ENCODE data around the gene DIPK1A.

The DIPK1A gene

GRCh38 chr1:92956254-92957029 lies 4.8 kb downstream of the DIPK1A start:
- Histone ChIP-seq H3K27me3 (peaks cover 54% of the 10 kb centered on the region), H3K9me3 (no peaks in the 10 kb centered on the region), H3K27ac (no peak overlapping the region), H3K4me3 (ENCODE audit: low read depth in 1 of 2, low read length in 1 of 2) (no peak overlapping the region), H3K36me3 (no peaks in the 10 kb centered on the region), H3K4me1 (ENCODE audit: control insufficient read depth in 1 of 2, insufficient read depth in 1 of 2, low read depth in 1 of 2, low read length in 1 of 2) (peaks cover 7 to 8% of the 10 kb centered on the region in 2 experiments)
- TF ChIP-seq CTCF (IDR thresholded peaks at IDR 0.05) = no peak

GRCh38 chr1:92953491-92953890 lies 7.8 kb downstream of the DIPK1A start:
- H3K27ac ChIP-seq = no peak overlapping the region
- H3K27me3 ChIP-seq = peaks cover 25% of the 10 kb centered on the region
- no peaks in the 10 kb centered on the region for H3K9me3 ChIP-seq
- H3K4me3 ChIP-seq (ENCODE audit: low read depth in 1 of 2, low read length in 1 of 2) = no peak overlapping the region
- no peaks in the 10 kb centered on the region for H3K36me3 ChIP-seq
- no peaks in the 10 kb centered on the region for H3K4me1 ChIP-seq (ENCODE audit: control insufficient read depth in 1 of 2, insufficient read depth in 1 of 2, low read depth in 1 of 2, low read length in 1 of 2)
- TF ChIP-seq CTCF (IDR thresholded peaks at IDR 0.05) = no peak

- H3K27ac ChIP-seq = no peak overlapping the region
- no peak overlapping the region for H3K4me3 ChIP-seq (ENCODE audit: low read depth in 1 of 2, low read length in 1 of 2)
- H3K36me3 ChIP-seq = no peaks in the 10 kb centered on the region
- H3K9me3 ChIP-seq = no peaks in the 10 kb centered on the region
- no peaks in the 10 kb centered on the region for H3K4me1 ChIP-seq (ENCODE audit: control insufficient read depth in 1 of 2, insufficient read depth in 1 of 2, low read depth in 1 of 2, low read length in 1 of 2)
- TF ChIP-seq CTCF (IDR thresholded peaks at IDR 0.05) = no peak
- peaks cover 17% of the 10 kb centered on the region for H3K27me3 ChIP-seq
These were observed 8.5 kb downstream of the DIPK1A start for GRCh38 chr1:92952714-92953113.

- Histone ChIP-seq H3K4me1 (ENCODE audit: control insufficient read depth in 1 of 2, insufficient read depth in 1 of 2, low read depth in 1 of 2, low read length in 1 of 2) (no peaks in the 10 kb centered on the region), H3K9me3 (no peaks in the 10 kb centered on the region), H3K36me3 (no peaks in the 10 kb centered on the region), H3K27me3 (peaks cover 2% of the 10 kb centered on the region), H3K27ac (no peak overlapping the region), H3K4me3 (ENCODE audit: low read depth in 1 of 2, low read length in 1 of 2) (no peak overlapping the region)
- no peak for TF ChIP-seq CTCF (IDR thresholded peaks at IDR 0.05)
These were observed 10.1 kb downstream of the DIPK1A start for GRCh38 chr1:92951141-92951582.

GRCh38 chr1:92949937-92950817 lies 11.1 kb downstream of the DIPK1A start:
- Histone ChIP-seq H3K36me3 (no peaks in the 10 kb centered on the region), H3K27ac (no peak overlapping the region), H3K9me3 (no peaks in the 10 kb centered on the region), H3K27me3 (no peaks in the 10 kb centered on the region), H3K4me3 (ENCODE audit: low read depth in 1 of 2, low read length in 1 of 2) (no peak overlapping the region), H3K4me1 (ENCODE audit: control insufficient read depth in 1 of 2, insufficient read depth in 1 of 2, low read depth in 1 of 2, low read length in 1 of 2) (no peaks in the 10 kb centered on the region)
- no peak for TF ChIP-seq CTCF (IDR thresholded peaks at IDR 0.05)

Data from neutrophil (primary cell).